ENCODE measurements around the gene PAF1.
A peak's percentile ranks its signal among the peaks of the same experiment; 100 is the strongest.

The PAF1 gene

DNA sequence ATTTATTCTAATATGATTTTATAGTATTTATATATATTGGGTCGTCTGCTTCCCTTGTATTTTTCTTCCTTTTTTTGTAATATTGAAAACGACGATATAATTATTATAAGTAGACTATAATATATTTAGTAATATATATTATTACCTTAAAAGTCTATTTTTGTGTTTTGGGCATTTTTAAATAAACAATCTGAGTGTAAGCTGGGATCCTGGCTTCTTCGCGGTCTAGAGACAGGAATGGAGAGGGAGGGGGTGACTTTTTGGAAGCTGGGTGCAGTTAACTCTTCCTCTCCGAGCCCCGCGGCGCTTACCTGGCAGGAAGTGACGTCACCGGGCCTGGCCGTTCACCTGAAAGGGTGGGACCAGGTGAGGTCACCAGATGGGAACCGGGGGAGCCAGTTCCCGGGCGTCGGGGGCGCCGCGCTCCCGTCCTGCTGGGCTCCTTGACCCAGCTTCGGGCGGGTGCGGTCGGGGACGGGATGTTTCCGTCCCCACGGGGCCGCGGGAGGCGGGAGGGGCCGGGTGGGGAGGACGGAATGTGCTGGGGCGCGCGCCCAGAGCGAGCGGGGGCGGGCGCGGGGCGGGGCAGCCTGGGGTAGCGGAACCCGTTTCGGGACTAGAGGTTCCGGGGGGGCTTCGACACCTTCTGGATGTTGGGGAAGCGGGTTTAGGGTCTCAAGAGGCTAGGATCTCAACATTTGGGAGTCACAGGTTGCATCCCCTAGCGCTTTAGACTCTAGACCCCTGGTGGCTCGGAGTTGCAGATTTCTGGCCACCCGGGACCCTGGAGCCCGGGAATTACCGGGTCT, 18.5 kb upstream of the PAF1 start:
- peak overlapping the region; percentile 79 for H3K9ac ChIP-seq (ENCODE audit: insufficient read length)
- DNase-seq (ENCODE audit: low read depth, low spot score): no peak
- H3K27ac ChIP-seq: peak overlapping the region; percentile 54; the same call in 1 of the 2 replicates
- peak overlapping the region; percentile 82 for H3K4me3 ChIP-seq
- H3K36me3 ChIP-seq (ENCODE audit: insufficient read depth, low read length): no peaks in the 10 kb centered on the region
- TF ChIP-seq EZH2 (IDR thresholded peaks at IDR 0.05) (no peak), FOXP2 (optimal IDR thresholded peaks at IDR 0.05; ENCODE audit: control extremely low read depth, extremely low read length, insufficient read depth) (no peak), POLR2AphosphoS5 (IDR thresholded peaks at IDR 0.05; ENCODE audit: borderline replicate concordance, low read depth, low read length) (peak; percentile 48; the same call in 1 of the 2 replicates)
- no peaks in the 10 kb centered on the region for H3K9me3 ChIP-seq (ENCODE audit: low read depth, low read length)

DNA sequence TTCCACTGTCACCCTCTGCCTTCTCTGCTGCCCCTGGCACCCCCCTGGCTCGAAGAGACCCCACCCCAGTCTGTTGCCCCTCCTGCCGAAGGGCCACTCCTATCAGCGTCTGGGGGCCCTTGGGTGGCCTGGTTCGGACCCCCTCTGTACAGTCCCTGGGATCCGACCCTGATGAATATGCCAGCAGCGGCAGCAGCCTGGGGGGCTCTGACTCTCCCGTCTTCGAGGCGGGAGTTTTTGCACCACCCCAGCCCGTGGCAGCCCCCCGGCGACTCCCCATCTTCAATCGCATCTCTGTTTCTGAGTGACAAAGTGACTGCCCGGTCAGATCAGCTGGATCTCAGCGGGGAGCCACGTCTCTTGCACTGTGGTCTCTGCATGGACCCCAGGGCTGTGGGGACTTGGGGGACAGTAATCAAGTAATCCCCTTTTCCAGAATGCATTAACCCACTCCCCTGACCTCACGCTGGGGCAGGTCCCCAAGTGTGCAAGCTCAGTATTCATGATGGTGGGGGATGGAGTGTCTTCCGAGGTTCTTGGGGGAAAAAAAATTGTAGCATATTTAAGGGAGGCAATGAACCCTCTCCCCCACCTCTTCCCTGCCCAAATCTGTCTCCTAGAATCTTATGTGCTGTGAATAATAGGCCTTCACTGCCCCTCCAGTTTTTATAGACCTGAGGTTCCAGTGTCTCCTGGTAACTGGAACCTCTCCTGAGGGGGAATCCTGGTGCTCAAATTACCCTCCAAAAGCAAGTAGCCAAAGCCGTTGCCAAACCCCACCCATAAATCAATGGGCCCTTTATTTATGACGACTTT, 17.7 kb upstream of the PAF1 start:
- no peak for DNase-seq (ENCODE audit: low read depth, low spot score)
- TF ChIP-seq POLR2AphosphoS5 (IDR thresholded peaks at IDR 0.05; ENCODE audit: borderline replicate concordance, low read depth, low read length): no peak
- no peak for TF ChIP-seq EZH2 (IDR thresholded peaks at IDR 0.05)
- no peak for TF ChIP-seq FOXP2 (optimal IDR thresholded peaks at IDR 0.05; ENCODE audit: control extremely low read depth, extremely low read length, insufficient read depth)
- Histone ChIP-seq H3K27ac (no peak overlapping the region), H3K36me3 (ENCODE audit: insufficient read depth, low read length) (no peaks in the 10 kb centered on the region), H3K4me3 (peak overlapping the region; percentile 32; the same call in 1 of the 2 replicates), H3K9me3 (ENCODE audit: low read depth, low read length) (no peaks in the 10 kb centered on the region), H3K9ac (ENCODE audit: insufficient read length) (no peak overlapping the region)

DNA sequence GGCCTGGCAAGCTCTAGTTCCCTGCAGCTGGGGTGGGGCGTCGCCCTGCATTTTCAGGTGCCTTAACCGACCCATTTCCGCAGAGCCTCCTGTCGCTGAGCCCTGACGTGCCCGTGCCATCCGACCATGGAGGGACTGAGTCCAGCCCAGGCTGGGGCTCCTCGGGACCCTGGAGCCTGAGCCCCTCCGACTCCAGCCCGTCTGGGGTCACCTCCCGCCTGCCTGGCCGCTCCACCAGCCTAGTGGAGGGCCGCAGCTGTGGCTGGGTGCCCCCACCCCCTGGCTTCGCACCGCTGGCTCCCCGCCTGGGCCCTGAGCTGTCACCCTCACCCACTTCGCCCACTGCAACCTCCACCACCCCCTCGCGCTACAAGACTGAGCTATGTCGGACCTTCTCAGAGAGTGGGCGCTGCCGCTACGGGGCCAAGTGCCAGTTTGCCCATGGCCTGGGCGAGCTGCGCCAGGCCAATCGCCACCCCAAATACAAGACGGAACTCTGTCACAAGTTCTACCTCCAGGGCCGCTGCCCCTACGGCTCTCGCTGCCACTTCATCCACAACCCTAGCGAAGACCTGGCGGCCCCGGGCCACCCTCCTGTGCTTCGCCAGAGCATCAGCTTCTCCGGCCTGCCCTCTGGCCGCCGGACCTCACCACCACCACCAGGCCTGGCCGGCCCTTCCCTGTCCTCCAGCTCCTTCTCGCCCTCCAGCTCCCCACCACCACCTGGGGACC, 16.9 kb upstream of the PAF1 start:
- Histone ChIP-seq H3K9me3 (ENCODE audit: low read depth, low read length) (no peaks in the 10 kb centered on the region), H3K36me3 (ENCODE audit: insufficient read depth, low read length) (no peaks in the 10 kb centered on the region), H3K9ac (ENCODE audit: insufficient read length) (peak overlapping the region; percentile 77), H3K27ac (no peak overlapping the region), H3K4me3 (peak overlapping the region; percentile 93)
- DNase-seq (ENCODE audit: low read depth, low spot score): no peak
- TF ChIP-seq FOXP2 (optimal IDR thresholded peaks at IDR 0.05; ENCODE audit: control extremely low read depth, extremely low read length, insufficient read depth) (no peak), EZH2 (IDR thresholded peaks at IDR 0.05) (no peak), POLR2AphosphoS5 (IDR thresholded peaks at IDR 0.05; ENCODE audit: borderline replicate concordance, low read depth, low read length) (no peak)

DNA sequence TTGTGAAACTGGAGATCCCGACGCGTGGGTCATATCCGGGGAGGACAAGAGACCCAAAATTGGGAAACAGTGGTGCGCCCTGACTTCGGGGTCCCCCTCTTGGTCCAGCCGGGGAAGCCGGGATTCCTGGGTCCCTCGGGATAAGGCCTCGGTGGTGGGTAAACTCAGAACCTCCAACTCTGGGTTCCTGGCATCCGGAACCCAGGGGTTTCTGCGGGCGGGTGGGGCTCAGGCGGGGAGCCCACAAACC, 16.4 kb upstream of the PAF1 start:
- DNase-seq (ENCODE audit: low read depth, low spot score): no peak

DNA sequence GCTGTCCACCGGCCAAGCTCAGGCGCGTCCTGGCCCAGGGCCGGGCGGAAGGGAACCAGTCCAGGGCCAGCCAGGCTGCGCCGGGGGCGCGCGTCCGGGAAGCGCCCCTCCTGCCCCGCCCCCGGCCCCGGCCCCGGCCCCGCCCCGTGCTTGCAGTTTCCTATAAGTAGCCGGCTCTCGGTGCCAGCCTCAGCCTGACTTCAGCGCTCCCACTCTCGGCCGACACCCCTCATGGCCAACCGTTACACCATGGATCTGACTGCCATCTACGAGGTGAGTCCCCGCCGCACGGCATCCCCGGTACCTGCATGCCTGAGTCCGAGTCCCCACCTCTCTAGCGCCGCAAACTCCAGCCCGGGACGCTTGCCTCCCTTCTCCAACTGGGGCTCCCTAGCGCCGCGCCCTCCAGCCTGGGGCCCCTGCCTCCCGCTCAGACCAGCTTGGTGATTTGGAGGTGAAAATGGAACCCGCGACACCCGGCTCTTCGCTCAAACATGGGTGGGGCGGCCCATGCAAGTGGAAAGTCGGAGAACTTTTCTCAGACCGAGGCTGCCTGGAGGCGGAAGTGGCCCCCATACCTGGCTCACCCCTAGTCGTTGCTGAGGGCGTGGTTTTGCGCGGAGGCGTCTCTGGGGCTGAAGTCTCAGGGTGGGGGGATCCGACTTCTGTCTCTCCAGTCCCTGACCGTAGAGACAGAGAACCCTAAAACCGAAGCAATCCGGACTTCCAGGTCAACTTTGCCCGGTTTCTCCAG, 15.9 kb upstream of the PAF1 start, which contains the start of gene ZFP36:
TSS of gene ZFP36 (plus strand) at position 192 of the 754 bp plus-strand sequence. CDS start at position 250, 58 bp downstream.
- Histone ChIP-seq H3K36me3 (ENCODE audit: insufficient read depth, low read length) (no peaks in the 10 kb centered on the region), H3K4me3 (peak within 1 kb of the TSS; percentile 93), H3K9me3 (ENCODE audit: low read depth, low read length) (no peaks in the 10 kb centered on the region), H3K9ac (ENCODE audit: insufficient read length) (peak within 1 kb of the TSS; percentile 77), H3K27ac (peak within 1 kb of the TSS; percentile 69; the same call in 1 of the 2 replicates)
- DNase-seq (ENCODE audit: low read depth, low spot score): no peak
- TF ChIP-seq POLR2AphosphoS5 (IDR thresholded peaks at IDR 0.05; ENCODE audit: borderline replicate concordance, low read depth, low read length) (peak; percentile 97), EZH2 (IDR thresholded peaks at IDR 0.05) (no peak), FOXP2 (optimal IDR thresholded peaks at IDR 0.05; ENCODE audit: control extremely low read depth, extremely low read length, insufficient read depth) (no peak)

More for the DNA sequence above, 16.4 kb upstream of the PAF1 start:
- Histone ChIP-seq H3K9ac (ENCODE audit: insufficient read length) (peak overlapping the region; percentile 77), H3K9me3 (ENCODE audit: low read depth, low read length) (no peaks in the 10 kb centered on the region), H3K27ac (no peak overlapping the region), H3K4me3 (peak overlapping the region; percentile 93), H3K36me3 (ENCODE audit: insufficient read depth, low read length) (no peaks in the 10 kb centered on the region)
- no peak for TF ChIP-seq FOXP2 (optimal IDR thresholded peaks at IDR 0.05; ENCODE audit: control extremely low read depth, extremely low read length, insufficient read depth)
- TF ChIP-seq POLR2AphosphoS5 (IDR thresholded peaks at IDR 0.05; ENCODE audit: borderline replicate concordance, low read depth, low read length): no peak
- TF ChIP-seq EZH2 (IDR thresholded peaks at IDR 0.05): no peak

DNA sequence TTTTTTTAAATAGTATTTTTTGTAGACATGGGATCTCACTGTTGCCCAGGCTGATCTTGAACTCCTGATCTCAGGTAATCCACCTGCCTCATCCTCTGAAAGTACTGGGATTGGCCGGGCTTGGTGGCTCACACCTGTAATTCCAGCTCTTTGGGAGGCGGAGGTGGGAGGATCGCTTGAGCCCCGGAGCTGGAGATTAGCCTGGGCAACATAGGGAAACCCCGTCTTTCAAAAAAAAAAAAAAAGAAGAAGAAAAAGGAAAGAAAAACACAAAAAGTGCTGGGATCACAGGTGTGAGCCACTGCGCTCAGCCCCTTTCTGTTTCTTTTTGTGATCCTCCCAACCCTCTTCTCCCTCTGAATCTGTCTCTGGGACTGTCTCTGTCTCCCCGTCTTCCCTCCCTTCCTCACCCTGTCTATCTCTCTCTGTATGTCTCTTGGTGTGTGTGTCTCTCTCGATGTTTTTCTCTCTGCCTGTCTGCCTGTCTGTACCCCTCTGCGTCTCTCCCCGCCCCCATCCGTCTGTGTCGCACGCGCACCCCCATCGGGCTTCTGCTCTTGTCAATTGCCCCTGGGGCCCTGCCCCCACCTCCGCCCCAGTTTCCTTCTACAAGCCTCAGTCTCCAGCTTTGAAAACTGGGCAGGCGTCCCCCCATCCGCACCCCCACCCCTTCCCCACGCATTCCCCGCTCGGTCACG, 15.2 kb upstream of the PAF1 start:
- peak overlapping the region; percentile 59 for H3K9ac ChIP-seq (ENCODE audit: insufficient read length)
- H3K9me3 ChIP-seq (ENCODE audit: low read depth, low read length): no peaks in the 10 kb centered on the region
- DNase-seq (ENCODE audit: low read depth, low spot score): no peak
- peak overlapping the region; percentile 69; the same call in 1 of the 2 replicates for H3K27ac ChIP-seq
- no peak for TF ChIP-seq EZH2 (IDR thresholded peaks at IDR 0.05)
- TF ChIP-seq POLR2AphosphoS5 (IDR thresholded peaks at IDR 0.05; ENCODE audit: borderline replicate concordance, low read depth, low read length): no peak
- no peak for TF ChIP-seq FOXP2 (optimal IDR thresholded peaks at IDR 0.05; ENCODE audit: control extremely low read depth, extremely low read length, insufficient read depth)
- H3K4me3 ChIP-seq: peak overlapping the region; percentile 93
- no peaks in the 10 kb centered on the region for H3K36me3 ChIP-seq (ENCODE audit: insufficient read depth, low read length)

All from SK-N-MC (cell line).